ENCODE data around the gene ALDH3B2.
"Not testable (repeated sequence)": the region's sequence is repeated elsewhere in the genome, so short reads cannot be mapped to it uniquely, and the experiment has no call there.

Gene ALDH3B2

DNA sequence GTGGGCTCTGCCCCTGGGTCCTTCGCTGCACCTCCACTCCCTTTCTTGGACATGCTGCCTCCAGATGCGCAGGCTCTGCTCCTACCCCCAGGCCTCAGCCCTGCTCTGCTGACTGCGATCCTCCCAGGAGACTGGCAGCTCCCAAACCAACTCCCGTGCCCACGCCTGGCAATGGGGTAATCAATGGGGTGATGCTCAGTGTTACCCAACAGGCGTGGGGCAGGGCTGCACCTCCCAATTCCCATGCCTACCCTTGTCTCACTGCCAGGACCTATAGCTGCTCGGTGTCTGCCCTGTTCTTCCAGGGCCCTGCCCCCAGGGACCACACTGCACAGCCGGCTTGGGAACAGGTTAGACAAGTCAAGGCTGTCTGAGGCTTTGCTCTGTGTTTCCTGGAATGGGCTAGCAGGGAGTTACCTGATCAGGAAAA, at the start of gene ALDH3B2:
ALDH3B2 (minus strand) TSS at position 182 of the 430 bp plus-strand sequence. CDS start 7,688 bp downstream, outside the sequence.
- no peak for DNase-seq

- DNase-seq: not testable (repeated sequence)
Measured at GRCh38 chr11:67723036-67723435, 48.6 kb upstream of the ALDH3B2 start.

- DNase-seq: not testable (repeated sequence)
Measured at GRCh38 chr11:67716226-67716625, 41.8 kb upstream of the ALDH3B2 start.

GRCh38 chr11:67715801-67716200, 41.4 kb upstream of the ALDH3B2 start:
- not testable (repeated sequence) for DNase-seq

GRCh38 chr11:67713892-67714509, 39.6 kb upstream of the ALDH3B2 start:
- DNase-seq: not testable (repeated sequence)

DNA sequence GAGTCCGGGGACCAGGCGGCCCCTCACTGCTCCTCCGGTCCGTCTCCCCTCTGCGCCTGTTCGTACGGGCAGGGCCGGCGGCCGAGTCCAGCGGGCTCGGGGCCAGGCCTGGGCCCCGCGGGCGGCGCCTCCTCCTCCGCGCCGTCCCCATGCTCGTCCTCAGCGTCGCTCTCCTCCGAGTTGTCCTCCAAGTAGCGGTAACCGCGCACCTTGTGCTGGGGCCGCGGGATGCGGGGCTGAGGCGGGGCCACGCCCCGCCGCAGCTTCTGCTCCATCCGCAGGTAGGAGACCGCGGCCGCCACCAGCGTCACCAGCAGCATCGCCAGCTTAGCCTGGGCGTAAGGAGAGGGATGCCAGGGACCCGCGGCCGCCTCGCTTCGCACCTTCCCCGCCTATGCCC, 37.3 kb upstream of the ALDH3B2 start:
- DNase-seq: not testable (repeated sequence)

- peak; percentile 30 for DNase-seq
Measured at GRCh38 chr11:67711212-67711611, 36.8 kb upstream of the ALDH3B2 start.

- DNase-seq: not testable (repeated sequence)
Measured at GRCh38 chr11:67709806-67710205, 35.4 kb upstream of the ALDH3B2 start.

- no peak for DNase-seq
Measured at GRCh38 chr11:67705264-67705663, 30.8 kb upstream of the ALDH3B2 start.

- no peak for DNase-seq
Measured at GRCh38 chr11:67704524-67704923, 30.1 kb upstream of the ALDH3B2 start.

- not testable (repeated sequence) for DNase-seq
Measured at GRCh38 chr11:67703709-67704108, 29.3 kb upstream of the ALDH3B2 start.

DNA sequence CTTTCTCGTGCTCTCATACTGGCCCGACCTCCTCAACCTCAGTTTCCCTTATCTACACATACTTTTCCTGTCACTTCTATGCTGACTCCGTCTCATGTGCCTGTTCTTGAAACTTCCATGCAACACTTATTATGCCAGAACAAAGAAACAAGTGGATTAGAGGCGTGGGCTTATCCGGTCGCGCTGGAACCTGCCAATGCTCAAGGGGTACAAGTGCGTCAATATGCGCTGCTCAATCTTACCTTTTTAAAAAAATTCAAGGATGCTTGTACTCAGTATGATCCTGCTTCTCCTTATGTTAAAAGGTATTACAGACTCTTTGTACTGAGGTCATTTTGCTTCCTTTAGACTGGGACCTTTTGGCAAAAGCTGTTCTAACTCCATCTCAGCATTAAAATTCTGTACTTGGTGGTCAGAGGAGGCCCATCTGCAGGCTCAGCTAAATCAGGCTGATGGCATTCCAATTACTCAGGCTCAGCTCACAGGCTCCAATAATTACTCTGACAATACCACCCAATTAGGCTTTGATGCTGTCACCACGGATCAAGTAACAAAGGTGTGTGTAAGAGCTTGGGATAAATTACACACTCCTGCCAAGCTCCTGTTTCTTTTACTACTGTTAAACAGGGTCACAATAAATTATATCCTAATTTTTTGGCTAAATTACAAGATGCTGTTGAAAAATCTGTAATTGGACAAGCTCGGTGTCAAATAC, 26.3 kb upstream of the ALDH3B2 start:
- peak; percentile 83 for DNase-seq

- DNase-seq: peak; percentile 60
Measured at GRCh38 chr11:67700141-67700540, 25.7 kb upstream of the ALDH3B2 start.

- DNase-seq: no peak
Measured at GRCh38 chr11:67699521-67699920, 25.1 kb upstream of the ALDH3B2 start.

DNA sequence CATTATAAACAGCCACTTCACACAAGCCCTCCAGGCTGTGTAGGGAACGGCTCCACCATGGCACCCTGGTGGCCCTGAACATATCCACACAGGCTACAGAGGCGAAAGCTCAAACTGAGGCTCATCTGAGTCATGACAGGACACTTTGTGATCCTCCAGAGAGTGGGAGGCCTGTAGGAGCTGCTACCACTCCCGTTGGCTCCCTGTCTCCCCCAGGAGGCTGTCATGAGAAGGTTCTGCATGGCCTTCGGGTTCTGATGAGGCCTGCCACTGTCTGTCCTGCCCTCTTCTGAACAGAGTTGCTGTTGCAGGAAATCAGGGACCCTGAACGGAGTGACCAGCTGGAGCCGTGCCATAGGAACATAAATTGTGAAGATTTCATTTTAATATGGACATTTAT, 23.8 kb upstream of the ALDH3B2 start:
- DNase-seq: no peak

DNA sequence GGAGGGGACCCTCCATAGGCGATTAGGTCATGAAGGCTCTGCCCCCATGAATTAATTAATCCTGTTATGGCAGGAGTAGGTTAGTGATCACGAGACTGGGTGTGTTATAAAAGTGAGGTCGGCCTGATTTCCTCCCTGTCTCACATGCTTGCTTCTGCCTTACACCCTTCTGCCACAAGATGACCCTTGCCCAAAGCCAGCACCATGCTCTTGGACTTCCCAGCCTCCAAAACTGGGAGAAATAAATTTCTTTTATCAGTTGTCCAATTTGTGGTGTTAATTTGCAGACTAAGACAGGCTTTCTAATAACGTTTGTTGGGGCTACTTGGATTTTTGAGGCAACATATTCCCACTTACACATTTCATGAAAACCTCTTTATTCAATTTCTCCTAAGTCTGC, 23.4 kb upstream of the ALDH3B2 start:
- no peak for DNase-seq

DNA sequence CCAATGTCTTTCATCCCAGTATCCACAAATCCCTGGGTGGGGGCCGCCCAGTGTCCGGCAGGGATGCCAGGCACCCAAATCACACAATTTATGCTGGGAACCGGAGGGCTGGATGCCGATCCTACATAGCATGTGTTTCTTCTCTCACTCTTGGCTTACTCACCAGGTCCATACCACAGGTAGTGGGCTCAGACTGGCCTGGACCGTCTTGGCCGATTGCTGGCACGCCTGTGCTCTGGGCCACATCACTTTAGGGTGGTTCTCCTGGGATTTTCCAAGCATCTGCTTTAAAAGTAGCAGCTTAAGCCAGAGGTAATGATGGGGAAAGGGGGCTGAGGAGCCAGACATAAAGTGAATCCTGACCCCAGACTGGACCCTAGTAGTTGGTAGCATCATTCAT, 22.6 kb upstream of the ALDH3B2 start:
- no peak for DNase-seq

GRCh38 chr11:67695606-67696005, 21.2 kb upstream of the ALDH3B2 start:
- no peak for DNase-seq

GRCh38 chr11:67694875-67695555, 20.6 kb upstream of the ALDH3B2 start:
- no peak for DNase-seq

DNA sequence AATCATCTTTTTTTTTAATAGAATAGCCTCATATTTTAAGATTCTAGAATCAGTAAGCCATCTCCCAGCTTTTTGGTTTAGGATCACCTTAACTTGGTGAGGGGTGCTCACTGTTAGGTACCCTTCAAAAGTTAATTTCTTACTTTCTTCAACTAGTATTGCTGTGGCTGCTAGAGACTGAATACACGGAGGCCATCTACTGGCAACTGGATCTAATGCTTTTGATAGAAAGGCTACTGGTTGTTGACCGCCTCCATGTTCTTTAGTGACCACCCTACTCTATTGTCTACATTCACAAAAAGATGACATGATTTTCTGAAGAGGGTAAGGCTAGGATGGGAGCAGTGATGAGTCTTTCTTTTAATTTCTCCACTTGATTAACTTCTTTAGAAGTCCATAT, 16.7 kb upstream of the ALDH3B2 start:
- no peak for DNase-seq

DNA sequence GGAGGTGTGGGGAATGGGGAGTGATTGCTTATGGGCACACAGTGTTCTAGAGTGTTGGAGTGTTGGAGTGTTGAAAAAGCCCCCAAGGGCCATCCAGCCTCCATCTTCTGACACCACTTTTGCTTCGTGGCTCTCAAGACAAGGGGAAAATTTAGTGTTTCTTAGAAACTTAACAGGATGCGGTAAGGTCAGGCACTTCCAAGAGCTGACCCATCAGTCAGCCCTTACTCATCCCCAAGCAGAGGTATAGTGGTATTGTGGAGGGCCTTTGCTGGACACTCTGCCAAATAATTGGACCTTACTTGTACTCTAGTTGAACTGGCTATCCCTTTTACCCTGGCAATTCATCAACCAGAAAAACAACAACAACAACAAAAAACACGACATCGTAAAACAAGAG, 14.8 kb upstream of the ALDH3B2 start:
- no peak for DNase-seq

DNA sequence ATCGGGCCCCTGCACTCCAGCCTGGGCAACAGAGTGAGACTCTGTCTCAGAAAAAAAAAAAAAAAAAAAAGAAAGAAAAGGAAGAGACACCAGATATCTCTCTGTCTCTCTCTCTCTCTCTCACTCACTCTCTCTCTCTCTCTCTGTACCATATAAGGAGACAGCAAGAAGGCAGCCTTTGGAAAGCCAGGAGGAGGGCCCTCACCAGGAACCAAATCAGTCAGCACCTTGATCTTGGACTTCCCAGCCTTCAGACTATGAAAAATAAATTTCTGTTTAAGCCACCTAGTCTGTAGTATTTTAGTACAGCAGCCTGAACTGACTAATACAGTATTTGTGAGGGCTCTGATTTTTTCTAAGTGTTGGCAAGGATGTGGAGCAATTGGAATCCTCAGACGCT, 13.6 kb upstream of the ALDH3B2 start:
- no peak for DNase-seq

GRCh38 chr11:67685641-67686332, 11.4 kb upstream of the ALDH3B2 start:
- not testable (repeated sequence) for DNase-seq

Data from retina (tissue), 1 donor.